ENCODE results near the gene PPP1R10.

- TF ChIP-seq CTCF (IDR thresholded peaks at IDR 0.05; ENCODE audit: low read depth, low read length) (no peak), POLR2A (IDR thresholded peaks at IDR 0.05; ENCODE audit: extremely low read depth, insufficient read length) (no peak)
Measured at GRCh38 chr6:30654798-30655742, 38.0 kb upstream of the PPP1R10 start.
